Ascending aorta (tissue), 2 donors: ENCODE results near the gene CCNK. TPM values are rescaled to one million over a fixed set of nuclear protein-coding genes. Genes with fewer than 3 reads are reported as not detected.

Experiments used
- DNase-seq, 2 donors: peaks; one replicate each; pipeline ENCODE4 v3.0.0-alpha.2; 2019; ENCODE audit warnings: low spot score in 2 of 2
- H3K27ac ChIP-seq, 2 donors: fragments of 200-600 bp; sonication (generic); one replicate each; pipeline ENCODE4 v1.5.1; 2016 to 2017; ENCODE audit warnings: mild to moderate bottlenecking in 1 of 2
- H3K27me3 ChIP-seq: fragments of 200-600 bp; sonication (generic); one replicate; pipeline ENCODE4 v1.5.1; 2017
- H3K36me3 ChIP-seq, 2 donors: fragments of 200-600 bp; sonication (generic); one replicate each; pipeline ENCODE4 v1.5.1; 2016
- H3K4me1 ChIP-seq, 2 donors: fragments of 200-600 bp; sonication (generic); one replicate each; pipeline ENCODE4 v1.5.1; 2016 to 2017; ENCODE audit warnings: mild to moderate bottlenecking in 1 of 2
- H3K4me3 ChIP-seq, 2 donors: fragments of 200-600 bp; sonication (generic); one replicate each; pipeline ENCODE4 v1.5.1; 2016 to 2017; ENCODE audit warnings: mild to moderate bottlenecking in 1 of 2
- H3K9me3 ChIP-seq, 2 donors: fragments of 200-600 bp; sonication (generic); one replicate each; pipeline ENCODE4 v1.5.1; 2016
- CTCF ChIP-seq, 3 experiments: fragments of 200-600 bp in 2 of 3; fragments of 450-650 bp in 1 of 3; sonication (generic) in 2 of 3; IDR thresholded peaks; one replicate each; pipeline ENCODE4 v1.5.1; 2016 to 2019; ENCODE audit warnings: antibody characterized with exemption in 3 of 3, mild to moderate bottlenecking in 1 of 3, moderate library complexity in 1 of 3
- intact Hi-C: fragments of 100-400 bp; cut with DNase I; formaldehyde crosslinking; loops from one replicate; pipeline ENCODE4 v1.15.1; 2023
- total RNA-seq: library from RNA; depleted of rRNA; stranded (reverse); fragments of >200 nt; gene quantifications from one replicate; pipeline ENCODE4 v1.1.0, GENCODE V29; 2016

Gene CCNK
- total RNA-seq, 1 donor from 2014 or later = 21.9 TPM

GRCh38 chr14:99543370-99543769, 62.2 kb downstream of the CCNK start:
- H3K4me3 ChIP-seq = no peak overlapping the region
- no peaks in the 10 kb centered on the region for H3K9me3 ChIP-seq
- H3K27me3 ChIP-seq = no peaks in the 10 kb centered on the region
- intact Hi-C loops = no loop called here
- H3K36me3 ChIP-seq = no peaks in the 10 kb centered on the region
- no peaks in the 10 kb centered on the region for H3K4me1 ChIP-seq
- no peak for DNase-seq
- no peak overlapping the region for H3K27ac ChIP-seq
- TF ChIP-seq CTCF (IDR thresholded peaks at IDR 0.05) = no peak

- H3K36me3 ChIP-seq = no peaks in the 10 kb centered on the region
- H3K9me3 ChIP-seq = no peaks in the 10 kb centered on the region
- intact Hi-C loops = no loop called here
- no peaks in the 10 kb centered on the region for H3K4me1 ChIP-seq
- TF ChIP-seq CTCF (IDR thresholded peaks at IDR 0.05) = no peak
- no peaks in the 10 kb centered on the region for H3K27me3 ChIP-seq
- no peak overlapping the region for H3K4me3 ChIP-seq
- no peak for DNase-seq
- no peak overlapping the region for H3K27ac ChIP-seq
Measured at GRCh38 chr14:99543985-99544384, 62.8 kb downstream of the CCNK start.

GRCh38 chr14:99544991-99545390, 63.8 kb downstream of the CCNK start:
- intact Hi-C loops = no loop called here
- H3K36me3 ChIP-seq = no peaks in the 10 kb centered on the region
- H3K27ac ChIP-seq = no peak overlapping the region
- DNase-seq = no peak
- no peak for TF ChIP-seq CTCF (IDR thresholded peaks at IDR 0.05)
- no peaks in the 10 kb centered on the region for H3K4me1 ChIP-seq
- H3K4me3 ChIP-seq = no peak overlapping the region
- no peaks in the 10 kb centered on the region for H3K27me3 ChIP-seq
- H3K9me3 ChIP-seq = no peaks in the 10 kb centered on the region

GRCh38 chr14:99545586-99545985, 64.4 kb downstream of the CCNK start:
- Histone ChIP-seq H3K27me3 (no peaks in the 10 kb centered on the region), H3K27ac (no peak overlapping the region), H3K4me1 (no peaks in the 10 kb centered on the region), H3K9me3 (no peaks in the 10 kb centered on the region), H3K4me3 (no peak overlapping the region), H3K36me3 (no peaks in the 10 kb centered on the region)
- no peak for DNase-seq
- TF ChIP-seq CTCF (IDR thresholded peaks at IDR 0.05) = no peak
- intact Hi-C loops = no loop called here

GRCh38 chr14:99546234-99546879, 65.1 kb downstream of the CCNK start:
- intact Hi-C loops = no loop called here
- TF ChIP-seq CTCF (IDR thresholded peaks at IDR 0.05) = no peak
- Histone ChIP-seq H3K27ac (no peak overlapping the region), H3K4me3 (no peak overlapping the region), H3K36me3 (no peaks in the 10 kb centered on the region), H3K4me1 (no peaks in the 10 kb centered on the region), H3K9me3 (no peaks in the 10 kb centered on the region), H3K27me3 (no peaks in the 10 kb centered on the region)
- no peak for DNase-seq

GRCh38 chr14:99548255-99548654, 67.0 kb downstream of the CCNK start:
- Histone ChIP-seq H3K9me3 (no peaks in the 10 kb centered on the region), H3K27ac (no peak overlapping the region), H3K27me3 (no peaks in the 10 kb centered on the region), H3K4me3 (no peak overlapping the region), H3K4me1 (no peaks in the 10 kb centered on the region), H3K36me3 (no peaks in the 10 kb centered on the region)
- intact Hi-C loops = no loop called here
- TF ChIP-seq CTCF (IDR thresholded peaks at IDR 0.05) = no peak
- no peak for DNase-seq
